Mesenchymal stem cell (in vitro differentiated cells and primary cell): ENCODE measurements around the gene C22orf23.

ENCODE experiments used
- DNase-seq: peaks from one replicate; pipeline ENCODE4 v3.0.0-alpha.2; 2013
- H2AFZ ChIP-seq: one replicate; pipeline ENCODE4 v1.6.1; 2013; ENCODE audit warnings: low read depth, mild to moderate bottlenecking, control low read depth, inconsistent platforms, low read length, moderate library complexity
- H2AK5ac ChIP-seq: 2 replicates; pipeline ENCODE4 v1.6.1; 2013; ENCODE audit warnings: low read length, moderate library complexity, mild to moderate bottlenecking, inconsistent platforms; ENCODE audit not compliant: severe bottlenecking
- H2BK120ac ChIP-seq: one replicate; pipeline ENCODE4 v1.6.1; 2013; ENCODE audit warnings: low read depth, mild to moderate bottlenecking, inconsistent platforms, low read length, moderate library complexity
- H2BK12ac ChIP-seq, 2 experiments: one replicate each; pipeline ENCODE4 v1.6.1; 2013; ENCODE audit warnings: inconsistent platforms in 2 of 2, low read length in 2 of 2, mild to moderate bottlenecking in 2 of 2, moderate library complexity in 2 of 2, control low read depth in 1 of 2
- H2BK15ac ChIP-seq: one replicate; pipeline ENCODE4 v1.6.1; 2013; ENCODE audit warnings: mild to moderate bottlenecking, low read depth, inconsistent platforms; ENCODE audit not compliant: poor library complexity, severe bottlenecking
- H2BK5ac ChIP-seq: 2 replicates; pipeline ENCODE4 v1.6.1; 2013; ENCODE audit warnings: low read depth, mild to moderate bottlenecking, low read length, control low read depth, inconsistent platforms; ENCODE audit not compliant: poor library complexity, severe bottlenecking
- H3K14ac ChIP-seq, 2 experiments: one replicate each; pipeline ENCODE4 v1.6.1; 2013; ENCODE audit warnings: inconsistent platforms in 2 of 2, low read length in 2 of 2, control low read depth in 1 of 2, mild to moderate bottlenecking in 1 of 2, moderate library complexity in 1 of 2
- H3K18ac ChIP-seq, 2 experiments: one replicate each; pipeline ENCODE4 v1.6.1; 2013; ENCODE audit warnings: inconsistent platforms in 2 of 2, low read length in 2 of 2, control low read depth in 1 of 2, low read depth in 1 of 2, mild to moderate bottlenecking in 1 of 2
- H3K23ac ChIP-seq, 2 experiments: one replicate each; pipeline ENCODE4 v1.6.1; 2013; ENCODE audit warnings: inconsistent platforms in 2 of 2, low read length in 2 of 2, mild to moderate bottlenecking in 2 of 2, moderate library complexity in 2 of 2, control low read depth in 1 of 2
- H3K27ac ChIP-seq: 2 replicates; pipeline ENCODE4 v1.5.1; 2013; ENCODE audit warnings: mild to moderate bottlenecking, moderate library complexity, low read length, control low read depth, inconsistent platforms; ENCODE audit not compliant: poor library complexity, severe bottlenecking
- H3K27me3 ChIP-seq, 2 experiments: 2 replicates each; pipeline versions ENCODE4 v1.6.1 to v1.7.0; 2013; ENCODE audit warnings: low read length in 2 of 2, mild to moderate bottlenecking in 2 of 2, moderate library complexity in 2 of 2, control low read depth in 1 of 2, inconsistent platforms in 1 of 2; ENCODE audit not compliant: control insufficient read depth in 1 of 2, insufficient read depth in 1 of 2
- H3K36me3 ChIP-seq, 2 experiments: 2 replicates each; pipeline versions ENCODE4 v1.6.1 to v1.7.0; 2013; ENCODE audit warnings: low read length in 2 of 2, control low read depth in 1 of 2, inconsistent platforms in 1 of 2, low read depth in 1 of 2, mild to moderate bottlenecking in 1 of 2; ENCODE audit not compliant: insufficient read depth in 2 of 2, control insufficient read depth in 1 of 2
- H3K4ac ChIP-seq, 2 experiments: one replicate each; pipeline ENCODE4 v1.6.1; 2013; ENCODE audit warnings: inconsistent platforms in 2 of 2, low read length in 2 of 2, mild to moderate bottlenecking in 2 of 2, moderate library complexity in 2 of 2, control low read depth in 1 of 2, low read depth in 1 of 2
- H3K4me1 ChIP-seq: 2 replicates; pipeline ENCODE4 v1.6.1; 2013; ENCODE audit warnings: low read depth, low read length, control low read depth; ENCODE audit not compliant: control insufficient read depth, insufficient read depth
- H3K4me2 ChIP-seq: 2 replicates; pipeline ENCODE4 v1.6.1; 2013; ENCODE audit warnings: low read length, mild to moderate bottlenecking, inconsistent platforms; ENCODE audit not compliant: poor library complexity, severe bottlenecking
- H3K4me3 ChIP-seq, 2 experiments: 2 replicates each; pipeline versions ENCODE4 v1.5.1 to v1.7.0; 2013; ENCODE audit warnings: low read length in 2 of 2, mild to moderate bottlenecking in 2 of 2, control low read depth in 1 of 2, low read depth in 1 of 2; ENCODE audit not compliant: insufficient read depth in 1 of 2
- H3K79me1 ChIP-seq: replicated peaks from 2 replicates; pipeline ENCODE4 v1.6.1; 2013; ENCODE audit warnings: mild to moderate bottlenecking, control low read depth, low read length, inconsistent platforms; ENCODE audit not compliant: poor library complexity, severe bottlenecking
- H3K9ac ChIP-seq: 2 replicates; pipeline ENCODE4 v1.7.0; 2013; ENCODE audit warnings: mild to moderate bottlenecking, low read length, moderate library complexity
- H3K9me3 ChIP-seq: 2 replicates; pipeline ENCODE4 v1.7.0; 2013; ENCODE audit warnings: mild to moderate bottlenecking, low read length; ENCODE audit not compliant: control insufficient read depth
- H4K8ac ChIP-seq: one replicate; pipeline ENCODE4 v1.6.1; 2013; ENCODE audit warnings: inconsistent platforms, mild to moderate bottlenecking, low read length, moderate library complexity
- H4K91ac ChIP-seq: one replicate; pipeline ENCODE4 v1.6.1; 2013; ENCODE audit warnings: mild to moderate bottlenecking, low read length, inconsistent platforms
- WGBS: methylation state at CpG from one replicate; pipeline ENCODE4 v1.1.7; 2013; ENCODE audit warnings: mixed read lengths; 5-methylcytosine and 5-hydroxymethylcytosine counted together

The C22orf23 gene

GRCh38 chr22:37926358-37926757 lies 27.0 kb downstream of the C22orf23 start:
- H4K8ac ChIP-seq, result peak overlapping the region; percentile 19
- H3K18ac ChIP-seq, result no peak overlapping the region
- no peak overlapping the region for H4K91ac ChIP-seq
- peaks cover 46% of the 10 kb centered on the region for H3K79me1 ChIP-seq
- H3K4me3 ChIP-seq, result no peak overlapping the region
- DNase-seq, result no peak
- no peak overlapping the region for H2AFZ ChIP-seq
- peaks cover 72 to 89% of the 10 kb centered on the region in 2 experiments for H3K36me3 ChIP-seq
- no peaks in the 10 kb centered on the region for H3K9me3 ChIP-seq
- H2BK120ac ChIP-seq, result no peak overlapping the region
- H3K27me3 ChIP-seq, result no peaks in the 10 kb centered on the region
- no peak overlapping the region for H3K4me2 ChIP-seq
- no peak overlapping the region for H3K4ac ChIP-seq
- no peak overlapping the region for H2BK12ac ChIP-seq
- H2AK5ac ChIP-seq, result no peak overlapping the region
- no peak overlapping the region for H3K23ac ChIP-seq
- H2BK15ac ChIP-seq, result no peak overlapping the region
- H3K4me1 ChIP-seq, result peaks cover 13% of the 10 kb centered on the region
- H3K14ac ChIP-seq, result no peak overlapping the region
- no peak overlapping the region for H3K9ac ChIP-seq
- no peak overlapping the region for H3K27ac ChIP-seq
- H2BK5ac ChIP-seq, result no peak overlapping the region
- 98% methylated on average over 7 of the region's 7 CpGs for WGBS

DNA sequence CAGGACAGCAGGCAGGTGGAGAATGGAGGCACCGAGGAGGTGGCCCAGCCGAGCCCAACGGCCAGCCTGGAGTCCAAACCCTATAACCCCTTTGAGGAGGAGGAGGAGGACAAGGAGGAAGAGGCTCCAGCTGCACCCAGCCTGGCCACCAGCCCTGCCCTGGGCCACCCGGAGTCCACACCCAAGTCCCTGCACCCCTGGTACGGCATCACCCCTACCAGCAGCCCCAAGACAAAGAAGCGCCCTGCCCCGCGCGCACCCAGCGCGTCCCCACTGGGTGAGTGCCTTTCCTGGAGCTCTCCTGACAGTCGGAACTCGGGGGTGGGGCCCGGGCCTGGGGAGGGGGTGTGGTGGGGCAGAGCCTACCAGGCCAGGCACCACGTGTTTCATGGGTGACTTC lies 27.6 kb downstream of the C22orf23 start:
- Histone ChIP-seq H3K27me3 (no peaks in the 10 kb centered on the region), H2AK5ac (no peak overlapping the region), H3K27ac (no peak overlapping the region), H3K4ac (no peak overlapping the region), H2BK120ac (no peak overlapping the region), H4K8ac (no peak overlapping the region), H3K9me3 (no peaks in the 10 kb centered on the region), H3K4me1 (peaks cover 11% of the 10 kb centered on the region), H3K18ac (no peak overlapping the region), H2BK15ac (no peak overlapping the region), H3K79me1 (peaks cover 46% of the 10 kb centered on the region), H3K36me3 (peaks cover 78 to 90% of the 10 kb centered on the region in 2 experiments), H3K14ac (no peak overlapping the region), H3K23ac (no peak overlapping the region), H2AFZ (no peak overlapping the region), H3K4me2 (no peak overlapping the region), H2BK5ac (no peak overlapping the region), H2BK12ac (no peak overlapping the region), H4K91ac (no peak overlapping the region), H3K9ac (no peak overlapping the region), H3K4me3 (no peak overlapping the region)
- WGBS, result 95% methylated on average over 13 of the region's 15 CpGs
- no peak for DNase-seq

GRCh38 chr22:37925330-37925729 lies 28.1 kb downstream of the C22orf23 start:
- Histone ChIP-seq H3K4me2 (no peak overlapping the region), H3K14ac (no peak overlapping the region), H2BK15ac (no peak overlapping the region)

DNA sequence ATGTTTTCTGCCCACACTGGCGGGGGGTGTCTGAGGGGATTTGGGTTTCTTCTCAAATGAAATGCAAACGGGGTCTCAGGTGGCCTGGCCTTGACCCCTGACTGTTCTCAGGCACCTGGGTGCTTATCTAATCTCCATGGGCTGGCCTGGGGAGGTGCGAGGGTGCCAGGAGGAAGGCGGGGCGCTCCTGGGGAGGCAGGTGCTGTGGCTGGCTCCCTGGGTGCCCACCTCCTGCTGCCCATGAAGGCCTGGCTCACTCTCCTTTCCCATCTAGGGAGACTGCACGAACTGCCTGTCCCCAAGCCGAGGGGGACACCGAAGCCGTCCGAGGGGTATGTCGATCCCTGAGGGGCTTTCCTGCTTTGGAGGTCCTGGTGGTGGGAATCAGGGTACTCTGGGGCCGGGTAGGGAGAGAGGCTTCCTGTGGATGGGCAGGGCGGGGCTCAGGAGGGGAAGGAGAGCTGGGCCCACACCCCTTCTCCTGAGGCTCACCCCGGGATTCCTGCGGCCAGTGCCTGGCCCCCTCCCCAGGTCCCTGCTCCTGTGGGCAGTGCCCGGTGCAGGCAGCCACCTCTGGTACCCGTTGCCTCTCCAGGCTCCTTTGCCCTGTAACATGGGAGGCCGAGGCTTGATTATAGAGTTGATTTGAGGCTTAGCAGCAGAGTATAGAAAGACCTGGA lies 28.9 kb downstream of the C22orf23 start:
- DNase-seq, result no peak
- Histone ChIP-seq H2AFZ (no peak overlapping the region), H3K4ac (no peak overlapping the region), H2AK5ac (no peak overlapping the region), H2BK120ac (no peak overlapping the region), H3K36me3 (peaks cover 83 to 88% of the 10 kb centered on the region in 2 experiments), H3K9ac (peak overlapping the region; percentile 1), H3K27ac (no peak overlapping the region), H3K4me2 (no peak overlapping the region), H3K14ac (no peak overlapping the region), H3K9me3 (no peaks in the 10 kb centered on the region), H3K27me3 (no peaks in the 10 kb centered on the region), H2BK12ac (no peak overlapping the region), H2BK5ac (no peak overlapping the region), H4K91ac (no peak overlapping the region), H3K4me3 (no peak overlapping the region), H2BK15ac (no peak overlapping the region), H3K23ac (peak overlapping the region in 1 of 2 experiments; percentile 34), H3K18ac (no peak overlapping the region), H4K8ac (no peak overlapping the region), H3K4me1 (peaks cover 4% of the 10 kb centered on the region), H3K79me1 (peaks cover 46% of the 10 kb centered on the region)
- WGBS, result 96% methylated on average over 18 of the region's 18 CpGs

More at GRCh38 chr22:37925330-37925729, 28.1 kb downstream of the C22orf23 start:
- peak overlapping the region; percentile 1 for H3K9ac ChIP-seq
- no peak overlapping the region for H3K4ac ChIP-seq
- H2BK120ac ChIP-seq, result no peak overlapping the region
- H2AK5ac ChIP-seq, result no peak overlapping the region
- no peak for DNase-seq
- H2AFZ ChIP-seq, result no peak overlapping the region
- 90% methylated on average over 1 of the region's 3 CpGs for WGBS
- H3K27ac ChIP-seq, result no peak overlapping the region
- H3K4me3 ChIP-seq, result no peak overlapping the region
- H3K79me1 ChIP-seq, result peaks cover 46% of the 10 kb centered on the region
- no peaks in the 10 kb centered on the region for H3K27me3 ChIP-seq
- no peak overlapping the region for H2BK12ac ChIP-seq
- H4K91ac ChIP-seq, result no peak overlapping the region
- H3K23ac ChIP-seq, result no peak overlapping the region
- no peak overlapping the region for H3K18ac ChIP-seq
- peaks cover 80 to 89% of the 10 kb centered on the region in 2 experiments for H3K36me3 ChIP-seq
- no peak overlapping the region for H2BK5ac ChIP-seq
- H3K9me3 ChIP-seq, result no peaks in the 10 kb centered on the region
- H3K4me1 ChIP-seq, result peaks cover 7% of the 10 kb centered on the region
- H4K8ac ChIP-seq, result no peak overlapping the region
